ENCODE results near the gene FDXR. TPM values are rescaled to one million over a fixed set of nuclear protein-coding genes. Genes with fewer than 3 reads are reported as not detected.

FDXR gene
- total RNA-seq, 1 donor from 2014 or later: 93.1 TPM

- no peak for DNase-seq (ENCODE audit: low spot score in 2 of 2)
- Histone ChIP-seq H3K4me3 (no peak overlapping the region), H3K27me3 (peaks cover 25% of the 10 kb centered on the region), H3K36me3 (no peaks in the 10 kb centered on the region), H3K4me1 (peaks cover 0 to 3% of the 10 kb centered on the region in 2 donors), H3K9me3 (no peaks in the 10 kb centered on the region), H3K27ac (no peak overlapping the region)
- no peak for TF ChIP-seq CTCF (IDR thresholded peaks at IDR 0.05)
- intact Hi-C loops (cut with DNase I): no loop called here
These were observed 17.5 kb downstream of the FDXR start for GRCh38 chr17:74855323-74855722.

GRCh38 chr17:74854792-74855191 is 18.0 kb downstream of the FDXR start:
- H3K27ac ChIP-seq: no peak overlapping the region
- no peak for TF ChIP-seq CTCF (IDR thresholded peaks at IDR 0.05)
- no peaks in the 10 kb centered on the region for H3K36me3 ChIP-seq
- intact Hi-C loops (cut with DNase I): no loop called here
- H3K4me1 ChIP-seq: peaks cover 0 to 3% of the 10 kb centered on the region in 2 donors
- DNase-seq (ENCODE audit: low spot score in 2 of 2): no peak
- peaks cover 21% of the 10 kb centered on the region for H3K27me3 ChIP-seq
- H3K4me3 ChIP-seq: no peak overlapping the region
- no peaks in the 10 kb centered on the region for H3K9me3 ChIP-seq

- Histone ChIP-seq H3K36me3 (no peaks in the 10 kb centered on the region), H3K27ac (no peak overlapping the region), H3K4me3 (no peak overlapping the region), H3K4me1 (no peaks in the 10 kb centered on the region), H3K9me3 (no peaks in the 10 kb centered on the region), H3K27me3 (peaks cover 13% of the 10 kb centered on the region)
- no peak for TF ChIP-seq CTCF (IDR thresholded peaks at IDR 0.05)
- DNase-seq (ENCODE audit: low spot score in 2 of 2): no peak
- intact Hi-C loops (cut with DNase I): no loop called here
These were observed 19.1 kb downstream of the FDXR start for GRCh38 chr17:74853669-74854068.

- Histone ChIP-seq H3K4me3 (no peak overlapping the region), H3K27me3 (peaks cover 13% of the 10 kb centered on the region)
- intact Hi-C loops (cut with DNase I): no loop called here
These were observed 19.8 kb downstream of the FDXR start for GRCh38 chr17:74853048-74853397.

GRCh38 chr17:74852237-74853047 is 20.4 kb downstream of the FDXR start:
- intact Hi-C loops (cut with DNase I): no loop called here
- peaks cover 13% of the 10 kb centered on the region for H3K27me3 ChIP-seq
- DNase-seq (ENCODE audit: low spot score in 2 of 2): no peak
- no peaks in the 10 kb centered on the region for H3K36me3 ChIP-seq
- no peaks in the 10 kb centered on the region for H3K9me3 ChIP-seq
- H3K27ac ChIP-seq: no peak overlapping the region
- peak overlapping the region in 1 of 2 donors; percentile 5 for H3K4me3 ChIP-seq
- TF ChIP-seq CTCF (IDR thresholded peaks at IDR 0.05): no peak
- H3K4me1 ChIP-seq: no peaks in the 10 kb centered on the region

More at GRCh38 chr17:74853048-74853397, 19.8 kb downstream of the FDXR start:
- TF ChIP-seq CTCF (IDR thresholded peaks at IDR 0.05): no peak
- H3K9me3 ChIP-seq: no peaks in the 10 kb centered on the region
- H3K36me3 ChIP-seq: no peaks in the 10 kb centered on the region
- H3K4me1 ChIP-seq: no peaks in the 10 kb centered on the region
- no peak overlapping the region for H3K27ac ChIP-seq
- DNase-seq (ENCODE audit: low spot score in 2 of 2): no peak
